ENCODE data around the gene C10orf62. TPM values are rescaled to one million over a fixed set of nuclear protein-coding genes. Genes with fewer than 3 reads are reported as not detected.
"Not testable (repeated sequence)": the region's sequence is repeated elsewhere in the genome, so short reads cannot be mapped to it uniquely, and the experiment has no call there.

C10orf62 gene
- total and polyA plus RNA-seq, 2 of the 13 experiments (the other 11 are each of a cell fraction or from before 2014, with no cell fraction given) = 0.61 to 1.6 TPM

- DNase-seq (ENCODE audit: low spot score) = peak; percentile 27
- CTCF ChIA-PET (ENCODE audit: low intra/inter-chr PET ratio, low total read pairs); H3K36me3 ChIP-seq (replicated peaks in 1 of 2; ENCODE audit: control insufficient read depth in 1 of 2, insufficient read depth in 2 of 2, low read length in 2 of 2); H2AFZ ChIP-seq (ENCODE audit: low read length); in situ Hi-C loops (cut with HindIII; ENCODE audit: extremely low pct_ligation_motif_present, low pct_unique_long_range_greater_than_20kb); H3K79me2 ChIP-seq (ENCODE audit: insufficient read depth, low read length); FAIRE-seq; H3K9me3 ChIP-seq (ENCODE audit: low read length); intact Hi-C loops (cut with micrococcal nuclease; ENCODE audit: unreplicated experiment); H4K20me1 ChIP-seq (ENCODE audit: insufficient read depth, low read length); POLR2A ChIA-PET; H3K27ac ChIP-seq (ENCODE audit: extremely low read length, insufficient read depth, low read length); H3K27me3 ChIP-seq (ENCODE audit: control insufficient read depth in 1 of 2, insufficient read depth in 2 of 2, low read length in 2 of 2): not testable (repeated sequence)
- peak; percentile 80 for ATAC-seq
- peaks cover 15% of the 10 kb centered on the region; the same call in 1 of the 2 replicates for H3K4me1 ChIP-seq (ENCODE audit: insufficient read depth, low read length)
- TSS peak; percentile 88 for BruUV-seq (replicated peaks)
- peak overlapping the region; percentile 52 to 66 (median 55); a peak in 5 of 6 replicates for H3K4me3 ChIP-seq (replicated peaks in 1 of 3; ENCODE audit: insufficient read depth in 1 of 3, low read depth in 2 of 3, low read length in 3 of 3)
- 19% methylated on average over 12 of the region's 17 CpGs for WGBS (ENCODE audit: low lambda C conversion rate)
- peak overlapping the region; percentile 62 for H3K4me2 ChIP-seq (ENCODE audit: low read depth, low read length)
- H3K9ac ChIP-seq (ENCODE audit: insufficient read depth, low read depth, low read length) = peak overlapping the region; percentile 52; the same call in 1 of the 2 replicates
- TF ChIP-seq GATAD2A (CRISPR knock-in tag; IDR thresholded peaks at IDR 0.05) (peak; percentile 25; the same call in 1 of the 2 replicates), KMT2A (CRISPR knock-in tag; IDR thresholded peaks at IDR 0.05) (peak; percentile 45; the same call in 1 of the 2 replicates), ATF3 (CRISPR knock-in tag; IDR thresholded peaks at IDR 0.05) (peak; percentile 81), CEBPG (CRISPR knock-in tag; IDR thresholded peaks at IDR 0.05) (peak; percentile 91), ZNF687 (CRISPR knock-in tag; IDR thresholded peaks at IDR 0.05) (peak; percentile 73), PITX1 (CRISPR knock-in tag; IDR thresholded peaks at IDR 0.05) (peak; percentile 69), HOXA3 (CRISPR knock-in tag; IDR thresholded peaks at IDR 0.05) (0 out of 2 replicates have a peak, but pooled peaks have one; percentile 17), POLR2A (IDR thresholded peaks at IDR 0.05; ENCODE audit: insufficient read depth in 1 of 2, low read depth in 2 of 2, low read length in 2 of 2) (peak in 1 of 2 experiments; percentile 37; a peak in 1 of 4 replicates), KAT8 (CRISPR knock-in tag; IDR thresholded peaks at IDR 0.05) (0 out of 2 replicates have a peak, but pooled peaks have one; percentile 16), CEBPB (IDR thresholded peaks at IDR 0.05; ENCODE audit: borderline replicate concordance, low read depth, low read length) (peak; percentile 93), PHF8 (CRISPR knock-in tag; IDR thresholded peaks at IDR 0.05) (peak; percentile 26; the same call in 1 of the 2 replicates), ZNF777 (CRISPR knock-in tag; IDR thresholded peaks at IDR 0.05) (peak; percentile 83), KDM2A (CRISPR knock-in tag; IDR thresholded peaks at IDR 0.05; ENCODE audit: borderline replicate concordance, low read depth) (0 out of 2 replicates have a peak, but pooled peaks have one; percentile 19), SAP130 (CRISPR knock-in tag; IDR thresholded peaks at IDR 0.05; ENCODE audit: low read depth) (peak; percentile 34; the same call in 1 of the 2 replicates), YEATS4 (CRISPR knock-in tag; IDR thresholded peaks at IDR 0.05; ENCODE audit: borderline replicate concordance) (peak; percentile 65; the same call in 1 of the 2 replicates)
- TF ChIP-seq, protein P1, sequence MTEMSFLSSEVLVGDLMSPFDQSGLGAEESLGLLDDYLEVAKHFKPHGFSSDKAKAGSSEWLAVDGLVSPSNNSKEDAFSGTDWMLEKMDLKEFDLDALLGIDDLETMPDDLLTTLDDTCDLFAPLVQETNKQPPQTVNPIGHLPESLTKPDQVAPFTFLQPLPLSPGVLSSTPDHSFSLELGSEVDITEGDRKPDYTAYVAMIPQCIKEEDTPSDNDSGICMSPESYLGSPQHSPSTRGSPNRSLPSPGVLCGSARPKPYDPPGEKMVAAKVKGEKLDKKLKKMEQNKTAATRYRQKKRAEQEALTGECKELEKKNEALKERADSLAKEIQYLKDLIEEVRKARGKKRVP (CRISPR knock-in tag; IDR thresholded peaks at IDR 0.05) = peak in 1 of 2 experiments; percentile 96; a peak in 2 of 4 replicates
Observed at GRCh38 chr10:97560731-97561381, 28.7 kb upstream of the C10orf62 start.
